SK-N-SH (cell line): ENCODE results near the gene TNFAIP2. TPM values are rescaled to one million over a fixed set of nuclear protein-coding genes. Genes with fewer than 3 reads are reported as not detected.
A peak's percentile ranks its signal among the peaks of the same experiment; 100 is the strongest.

ENCODE experiments used
- CTCF ChIA-PET: fragments of 300-600, 350-600 bp; formaldehyde crosslinking; extraction: SDS; loops from one replicate; lab custom pipeline; 2021; lab: Yijun Ruan, JAX
- POLR2A ChIA-PET: fragments of 350-600 bp; sonication (Branson Sonifier 250); formaldehyde crosslinking; extraction: SDS; loops from one replicate; lab custom pipeline; 2020; ENCODE audit warnings: antibody characterized with exemption, inconsistent platforms; lab: Yijun Ruan, JAX
- DNase-seq: peaks from one replicate; pipeline ENCODE4 v3.0.0; 2012
- H2AFZ ChIP-seq: fragments of 200-600 bp; sonication (generic); 2 replicates; pipeline ENCODE4 v1.8.1; 2016; ENCODE audit warnings: antibody characterized with exemption, mild to moderate bottlenecking, low read depth
- H3F3A ChIP-seq: fragments of 200-600 bp; sonication (generic); replicated peaks from 2 replicates; pipeline ENCODE3; 2016; ENCODE audit warnings: antibody characterized with exemption, mild to moderate bottlenecking; ENCODE audit not compliant: insufficient read depth
- H3K27ac ChIP-seq, 2 experiments: fragments of 200-500 bp in 1 of 2; fragments of 200-600 bp in 1 of 2; sonication (Bioruptor generic) in 1 of 2; sonication (generic), shearing (Covaris generic) in 1 of 2; 2 replicates each; pipeline versions ENCODE4 v1.5.1 to v1.6.1; 2014 to 2016; ENCODE audit warnings: low read depth in 2 of 2, inconsistent platforms in 1 of 2, low read length in 1 of 2, mild to moderate bottlenecking in 1 of 2, mixed read lengths in 1 of 2
- H3K27me3 ChIP-seq: fragments of 200-600 bp; sonication (generic), shearing (Covaris generic); 2 replicates; pipeline ENCODE4 v1.6.1; 2016; ENCODE audit warnings: mixed run types; ENCODE audit not compliant: insufficient read depth
- H3K36me3 ChIP-seq, 2 experiments: fragments of 200-500 bp in 1 of 2; fragments of 200-600 bp in 1 of 2; sonication (Bioruptor generic) in 1 of 2; sonication (generic) in 1 of 2; replicated peaks in 1 of 2; 2 replicates each; pipeline versions ENCODE3 to v1.5.1; 2014 to 2016; ENCODE audit warnings: low read length in 1 of 2, mild to moderate bottlenecking in 1 of 2; ENCODE audit not compliant: insufficient read depth in 2 of 2, control insufficient read depth in 1 of 2
- H3K4me1 ChIP-seq, 2 experiments: fragments of 200-500 bp in 1 of 2; fragments of 200-600 bp in 1 of 2; sonication (Bioruptor generic) in 1 of 2; sonication (generic), shearing (Covaris generic) in 1 of 2; 2 replicates each; pipeline versions ENCODE4 v1.5.1 to v1.6.1; 2014 to 2016; ENCODE audit warnings: low read depth in 1 of 2, low read length in 1 of 2, mixed run types in 1 of 2; ENCODE audit not compliant: insufficient read depth in 2 of 2, control insufficient read depth in 1 of 2
- H3K4me2 ChIP-seq: fragments of 200-600 bp; sonication (generic), shearing (Covaris generic); 2 replicates; pipeline ENCODE4 v1.6.1; 2017; ENCODE audit warnings: mixed run types
- H3K4me3 ChIP-seq, 2 experiments: fragments of 200-500 bp in 1 of 2; fragments of 200-600 bp in 1 of 2; sonication (Bioruptor generic) in 1 of 2; sonication (generic), shearing (Covaris generic) in 1 of 2; 2 replicates each; pipeline versions ENCODE4 v1.5.1 to v1.8.1; 2014 to 2016; ENCODE audit warnings: low read depth in 2 of 2, inconsistent platforms in 1 of 2, low read length in 1 of 2, mild to moderate bottlenecking in 1 of 2, mixed read lengths in 1 of 2, moderate library complexity in 1 of 2
- H3K79me2 ChIP-seq: fragments of 200-600 bp; sonication (generic); 2 replicates; pipeline ENCODE4 v1.8.1; 2017; ENCODE audit warnings: mild to moderate bottlenecking; ENCODE audit not compliant: insufficient read depth
- H3K9ac ChIP-seq: fragments of 200-600 bp; sonication (generic); 2 replicates; pipeline ENCODE4 v1.6.1; 2017; ENCODE audit warnings: mixed run types
- H3K9me2 ChIP-seq: fragments of 200-600 bp; sonication (generic); 2 replicates; pipeline ENCODE4 v1.6.1; 2017; ENCODE audit warnings: mixed run types
- H3K9me3 ChIP-seq: fragments of 200-600 bp; sonication (generic); 2 replicates; pipeline ENCODE4 v1.6.1; 2017; ENCODE audit warnings: mixed run types, mild to moderate bottlenecking, moderate library complexity
- H4K20me1 ChIP-seq: fragments of 200-600 bp; sonication (generic); 2 replicates; pipeline ENCODE4 v1.6.1; 2017; ENCODE audit warnings: mild to moderate bottlenecking, mixed run types; ENCODE audit not compliant: insufficient read depth
- CHD2 ChIP-seq: fragments of 150-350 bp; IDR thresholded peaks from 2 replicates; pipeline ENCODE4 v1.6.1; 2018; ENCODE audit warnings: low read length; ENCODE audit not compliant: partially characterized antibody
- GATA2 ChIP-seq: sonication (generic); formaldehyde crosslinking; IDR thresholded peaks from 2 replicates; pipeline ENCODE4 v1.5.0; 2020; ENCODE audit warnings: mild to moderate bottlenecking, missing genetic modification reagents
- MEF2A ChIP-seq: IDR thresholded peaks from 2 replicates; pipeline ENCODE4 v1.4.0; 2012; ENCODE audit warnings: low read depth, borderline replicate concordance
- SMC3 ChIP-seq: IDR thresholded peaks from 2 replicates; pipeline ENCODE4 v1.6.1; 2012; ENCODE audit warnings: low read depth, low read length, improper control_type of control experiment
- TCF12 ChIP-seq: IDR thresholded peaks from 2 replicates; pipeline ENCODE4 v1.4.0; 2012
- YY1 ChIP-seq: IDR thresholded peaks from 2 replicates; pipeline ENCODE4 v1.4.0; 2012; ENCODE audit warnings: low read depth, mild to moderate bottlenecking
- WGBS: methylation state at CpG from one replicate; pipeline ENCODE4 v1.1.6; 2017; ENCODE audit warnings: low lambda C conversion rate; 5-methylcytosine and 5-hydroxymethylcytosine counted together
- polyA plus RNA-seq, 3 experiments: library from polyadenylated mRNA; depleted of rRNA; stranded (reverse); fragments of >200 nt; gene quantifications; 2 replicates each; pipeline ENCODE4 v1.2.3, GENCODE V29; 2012
- TF ChIP-seq, protein P1 (sequence below): fragments of 200-600 bp; sonication (generic); IDR thresholded peaks from 2 replicates; pipeline ENCODE4 v1.6.1; 2017; ENCODE audit warnings: antibody characterized with exemption, mild to moderate bottlenecking, moderate library complexity
- TF ChIP-seq, protein P2 (sequence below): IDR thresholded peaks from 2 replicates; pipeline ENCODE4 v1.4.0; 2012; ENCODE audit warnings: low read depth

Gene TNFAIP2
- polyA plus RNA-seq, 1 of the 3 experiments (the other 2 are of a cell fraction), result 16.0 TPM

DNA sequence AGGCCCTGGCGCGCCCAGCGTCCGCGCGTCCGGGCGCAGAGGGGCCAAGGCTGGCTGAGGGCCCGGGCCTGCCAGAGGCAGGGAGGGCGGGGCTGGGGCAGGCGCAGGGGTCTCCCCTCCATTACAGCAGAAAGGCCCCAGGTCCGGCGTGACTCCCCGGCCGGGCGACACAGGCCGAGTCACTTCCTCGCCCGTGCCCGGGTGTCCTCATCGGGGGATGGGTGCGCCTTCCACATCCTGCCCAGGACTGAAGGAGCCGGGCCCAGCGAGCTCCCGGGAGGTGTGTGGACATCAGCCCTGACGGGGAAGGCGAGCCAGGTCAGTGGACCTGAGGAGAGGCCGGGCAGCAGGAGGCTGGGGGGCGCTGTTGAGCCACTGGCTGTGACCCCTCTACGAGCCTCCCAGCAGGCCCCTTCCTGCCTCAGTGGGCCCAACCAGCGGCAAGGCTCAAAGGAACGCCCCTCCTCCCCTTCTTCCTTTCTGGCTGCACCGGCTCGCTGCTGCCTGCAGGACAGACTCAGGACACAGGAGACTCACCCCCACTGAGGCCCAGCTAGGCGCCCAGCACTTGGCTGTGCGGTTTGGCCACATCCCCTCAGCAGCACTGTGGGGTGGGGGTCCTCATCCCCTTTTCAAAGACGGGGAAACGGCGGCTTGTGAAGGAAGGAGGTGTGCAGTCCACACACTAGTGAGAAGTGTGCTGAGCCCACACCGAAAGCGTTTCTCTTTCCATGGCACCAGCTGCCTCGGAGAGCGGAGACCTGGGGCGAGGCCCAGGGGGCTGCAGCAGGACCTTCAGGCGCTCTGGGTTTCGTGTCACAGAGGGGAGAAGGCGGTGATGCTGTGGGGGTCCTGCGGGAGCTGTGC is 606 bp downstream of the TNFAIP2 start:
- no peak overlapping the region for H3K4me3 ChIP-seq
- peaks cover 23 to 31% of the 10 kb centered on the region in 2 experiments for H3K4me1 ChIP-seq
- H3K9me2 ChIP-seq, result no peaks in the 10 kb centered on the region
- 63% methylated on average over 26 of the region's 48 CpGs for WGBS
- H3F3A ChIP-seq, result peaks cover 9% of the 10 kb centered on the region
- H4K20me1 ChIP-seq, result no peaks in the 10 kb centered on the region
- H3K79me2 ChIP-seq, result no peaks in the 10 kb centered on the region
- no peaks in the 10 kb centered on the region for H3K36me3 ChIP-seq
- CTCF ChIA-PET, result interaction anchor here (0.6 to 8.9 kb wide), 3 partner anchors 11 to 19 kb away, joined by 3 to 132 read pairs (median 3); no protein-coding TSS in a partner anchor
- H3K27ac ChIP-seq, result no peak overlapping the region
- no peak overlapping the region for H2AFZ ChIP-seq
- H3K9me3 ChIP-seq, result no peaks in the 10 kb centered on the region
- no peaks in the 10 kb centered on the region for H3K27me3 ChIP-seq
- TF ChIP-seq, protein P1, sequence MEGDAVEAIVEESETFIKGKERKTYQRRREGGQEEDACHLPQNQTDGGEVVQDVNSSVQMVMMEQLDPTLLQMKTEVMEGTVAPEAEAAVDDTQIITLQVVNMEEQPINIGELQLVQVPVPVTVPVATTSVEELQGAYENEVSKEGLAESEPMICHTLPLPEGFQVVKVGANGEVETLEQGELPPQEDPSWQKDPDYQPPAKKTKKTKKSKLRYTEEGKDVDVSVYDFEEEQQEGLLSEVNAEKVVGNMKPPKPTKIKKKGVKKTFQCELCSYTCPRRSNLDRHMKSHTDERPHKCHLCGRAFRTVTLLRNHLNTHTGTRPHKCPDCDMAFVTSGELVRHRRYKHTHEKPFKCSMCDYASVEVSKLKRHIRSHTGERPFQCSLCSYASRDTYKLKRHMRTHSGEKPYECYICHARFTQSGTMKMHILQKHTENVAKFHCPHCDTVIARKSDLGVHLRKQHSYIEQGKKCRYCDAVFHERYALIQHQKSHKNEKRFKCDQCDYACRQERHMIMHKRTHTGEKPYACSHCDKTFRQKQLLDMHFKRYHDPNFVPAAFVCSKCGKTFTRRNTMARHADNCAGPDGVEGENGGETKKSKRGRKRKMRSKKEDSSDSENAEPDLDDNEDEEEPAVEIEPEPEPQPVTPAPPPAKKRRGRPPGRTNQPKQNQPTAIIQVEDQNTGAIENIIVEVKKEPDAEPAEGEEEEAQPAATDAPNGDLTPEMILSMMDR, result peak; percentile 37
- TF ChIP-seq GATA2 (CRISPR knock-in tag), result no peak
- H3K9ac ChIP-seq, result no peak overlapping the region
- no peak for DNase-seq
- no peak overlapping the region; the same call in 1 of the 2 replicates for H3K4me2 ChIP-seq
- POLR2A ChIA-PET, result no interaction called here

DNA sequence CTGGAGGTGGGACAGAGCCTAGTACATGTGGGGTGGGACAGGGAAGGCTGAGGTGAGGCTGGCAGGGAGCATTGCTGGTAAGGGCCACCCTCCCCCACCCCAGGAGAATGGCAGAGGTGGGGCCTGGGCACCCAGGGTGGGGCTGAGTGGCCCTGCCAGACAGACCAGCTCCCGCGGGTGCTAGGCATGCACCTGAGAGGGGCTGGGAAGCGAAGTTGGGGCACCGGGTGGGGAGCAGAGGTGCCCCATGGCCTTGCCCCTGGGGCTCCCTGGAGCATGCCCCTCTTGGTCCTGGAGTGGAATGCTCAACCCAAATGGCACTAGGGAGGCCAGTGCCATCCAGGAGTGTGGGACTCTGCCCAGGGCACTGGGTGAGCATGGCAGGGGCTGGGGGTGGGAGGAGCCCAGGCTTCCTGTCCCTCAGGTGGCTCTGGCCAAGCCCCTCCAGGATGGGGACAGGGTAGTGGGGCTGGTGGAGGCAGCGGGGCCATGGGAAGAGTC is 1.3 kb downstream of the TNFAIP2 start:
- no peak overlapping the region for H3K9ac ChIP-seq
- H3K36me3 ChIP-seq, result no peaks in the 10 kb centered on the region
- DNase-seq, result no peak
- no peak overlapping the region for H3K4me2 ChIP-seq
- H2AFZ ChIP-seq, result no peak overlapping the region
- H3F3A ChIP-seq, result peaks cover 9% of the 10 kb centered on the region
- no peaks in the 10 kb centered on the region for H4K20me1 ChIP-seq
- WGBS, result 100% methylated on average over 1 of the region's 5 CpGs
- no peak for TF ChIP-seq CHD2
- TF ChIP-seq, protein P1, result no peak
- no peak for TF ChIP-seq SMC3
- no peak for TF ChIP-seq MEF2A
- no peak for TF ChIP-seq TCF12
- TF ChIP-seq YY1, result no peak
- TF ChIP-seq, protein P2, sequence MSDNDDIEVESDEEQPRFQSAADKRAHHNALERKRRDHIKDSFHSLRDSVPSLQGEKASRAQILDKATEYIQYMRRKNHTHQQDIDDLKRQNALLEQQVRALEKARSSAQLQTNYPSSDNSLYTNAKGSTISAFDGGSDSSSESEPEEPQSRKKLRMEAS, result no peak
- no peaks in the 10 kb centered on the region for H3K79me2 ChIP-seq
- H3K9me2 ChIP-seq, result no peaks in the 10 kb centered on the region
- no peaks in the 10 kb centered on the region for H3K9me3 ChIP-seq
- no peak overlapping the region for H3K4me3 ChIP-seq
- POLR2A ChIA-PET, result no interaction called here
- H3K27me3 ChIP-seq, result no peaks in the 10 kb centered on the region
- CTCF ChIA-PET, result interaction anchor here (1.1 to 8.9 kb wide), 3 partner anchors 13 to 19 kb away, joined by 3 to 132 read pairs (median 4); no protein-coding TSS in a partner anchor
- H3K27ac ChIP-seq, result no peak overlapping the region
- peaks cover 27 to 38% of the 10 kb centered on the region in 2 experiments for H3K4me1 ChIP-seq
